Measurements from ENCODE around the gene GADD45A. TPM values are rescaled to one million over a fixed set of nuclear protein-coding genes. Genes with fewer than 3 reads are reported as not detected.

The GADD45A gene
- total and polyA plus RNA-seq, 7 donors = 16.9 to 60.8 (median 23.6) TPM

- Histone ChIP-seq H3K4me1 (peaks cover 0 to 12% (median 8%) of the 10 kb centered on the region in 4 donors), H3K4me3 (no peak overlapping the region), H3K27ac (no peak overlapping the region), H3K36me3 (peaks cover 0 to 5% (median 0%) of the 10 kb centered on the region in 4 donors), H3K9me3 (no peaks in the 10 kb centered on the region), H3K27me3 (no peaks in the 10 kb centered on the region)
- DNase-seq = no peak
- intact Hi-C loops (cut with DNase I) = no loop called here
- no peak for TF ChIP-seq POLR2AphosphoS5 (IDR thresholded peaks at IDR 0.05)
- TF ChIP-seq EP300 (IDR thresholded peaks at IDR 0.05) = no peak
- TF ChIP-seq CTCF (IDR thresholded peaks at IDR 0.05) = no peak
- no peak for TF ChIP-seq POLR2A (IDR thresholded peaks at IDR 0.05)
These were observed 6.7 kb downstream of the GADD45A start for GRCh38 chr1:67691712-67692111.

GRCh38 chr1:67695963-67696362 lies 11.0 kb downstream of the GADD45A start:
- H3K27me3 ChIP-seq = no peaks in the 10 kb centered on the region
- H3K27ac ChIP-seq = no peak overlapping the region
- WGBS, 2 donors = 76 to 91% methylated on average over 2 of the region's 2 CpGs
- TF ChIP-seq EP300 (IDR thresholded peaks at IDR 0.05) = no peak
- TF ChIP-seq CTCF (IDR thresholded peaks at IDR 0.05) = no peak
- TF ChIP-seq POLR2A (IDR thresholded peaks at IDR 0.05) = no peak
- no peak for TF ChIP-seq POLR2AphosphoS5 (IDR thresholded peaks at IDR 0.05)
- H3K9me3 ChIP-seq = no peaks in the 10 kb centered on the region
- no peak for DNase-seq
- intact Hi-C loops (cut with DNase I) = no loop called here
- H3K36me3 ChIP-seq = no peaks in the 10 kb centered on the region
- no peak overlapping the region for H3K4me3 ChIP-seq
- H3K4me1 ChIP-seq = no peaks in the 10 kb centered on the region

- H3K9me3 ChIP-seq = no peaks in the 10 kb centered on the region
- no peak for TF ChIP-seq CTCF (IDR thresholded peaks at IDR 0.05)
- no peak for TF ChIP-seq EP300 (IDR thresholded peaks at IDR 0.05)
- TF ChIP-seq POLR2AphosphoS5 (IDR thresholded peaks at IDR 0.05) = no peak
- no peak for TF ChIP-seq POLR2A (IDR thresholded peaks at IDR 0.05)
- H3K36me3 ChIP-seq = no peaks in the 10 kb centered on the region
- H3K4me3 ChIP-seq = no peak overlapping the region
- 54 to 72% methylated on average over 3 of the region's 3 CpGs for WGBS, 2 donors
- H3K27me3 ChIP-seq = no peaks in the 10 kb centered on the region
- no peak for DNase-seq
- no peaks in the 10 kb centered on the region for H3K4me1 ChIP-seq
- intact Hi-C loops (cut with DNase I) = no loop called here
- no peak overlapping the region for H3K27ac ChIP-seq
These were observed 11.7 kb downstream of the GADD45A start for GRCh38 chr1:67696708-67697107.

- Histone ChIP-seq H3K36me3 (peaks cover 0 to 16% (median 0%) of the 10 kb centered on the region in 4 donors), H3K9me3 (no peaks in the 10 kb centered on the region), H3K4me1 (no peaks in the 10 kb centered on the region), H3K4me3 (no peak overlapping the region), H3K27me3 (no peaks in the 10 kb centered on the region), H3K27ac (no peak overlapping the region)
- intact Hi-C loops (cut with DNase I) = no loop called here
- WGBS, 2 donors = 81 to 86% methylated on average over 4 of the region's 4 CpGs
- no peak for TF ChIP-seq POLR2AphosphoS5 (IDR thresholded peaks at IDR 0.05)
- TF ChIP-seq EP300 (IDR thresholded peaks at IDR 0.05) = no peak
- TF ChIP-seq POLR2A (IDR thresholded peaks at IDR 0.05) = no peak
- no peak for TF ChIP-seq CTCF (IDR thresholded peaks at IDR 0.05)
- no peak for DNase-seq
These were observed 15.2 kb downstream of the GADD45A start for GRCh38 chr1:67700220-67700619.

GRCh38 chr1:67700692-67701410 lies 15.8 kb downstream of the GADD45A start:
- DNase-seq = no peak
- 83 to 87% methylated on average over 8 of the region's 8 CpGs for WGBS, 2 donors
- no peak overlapping the region for H3K4me3 ChIP-seq
- intact Hi-C loops (cut with DNase I) = no loop called here
- TF ChIP-seq CTCF (IDR thresholded peaks at IDR 0.05) (no peak), EP300 (IDR thresholded peaks at IDR 0.05) (no peak), POLR2AphosphoS5 (IDR thresholded peaks at IDR 0.05) (no peak), POLR2A (IDR thresholded peaks at IDR 0.05) (no peak)
- no peaks in the 10 kb centered on the region for H3K9me3 ChIP-seq
- peaks cover 0 to 23% (median 0%) of the 10 kb centered on the region in 4 donors for H3K36me3 ChIP-seq
- peaks cover 0 to 2% (median under 1%) of the 10 kb centered on the region in 4 donors for H3K4me1 ChIP-seq
- no peaks in the 10 kb centered on the region for H3K27me3 ChIP-seq
- no peak overlapping the region for H3K27ac ChIP-seq

Measured in sigmoid colon (tissue), 7 donors.